Skeletal muscle tissue (tissue), 4 donors: ENCODE measurements around the gene FOXP1. TPM values are rescaled to one million over a fixed set of nuclear protein-coding genes. Genes with fewer than 3 reads are reported as not detected.
"Not testable (repeated sequence)": the region's sequence is repeated elsewhere in the genome, so short reads cannot be mapped to it uniquely, and the experiment has no call there.

Experiments
- H3K27ac ChIP-seq: one replicate; pipeline ENCODE4 v1.7.0; 2013; ENCODE audit warnings: mild to moderate bottlenecking, low read depth, low read length, inconsistent platforms
- H3K27me3 ChIP-seq, 3 donors: one replicate each; pipeline ENCODE4 v1.7.0; 2013; ENCODE audit warnings: low read length in 3 of 3; ENCODE audit not compliant: control insufficient read depth in 3 of 3, insufficient read depth in 3 of 3
- H3K36me3 ChIP-seq, 3 donors: one replicate each; pipeline ENCODE4 v1.7.0; 2013; ENCODE audit warnings: low read length in 3 of 3; ENCODE audit not compliant: control insufficient read depth in 3 of 3, insufficient read depth in 3 of 3
- H3K4me1 ChIP-seq, 3 donors: one replicate each; pipeline ENCODE4 v1.7.0; 2013; ENCODE audit warnings: low read length in 3 of 3, mild to moderate bottlenecking in 3 of 3; ENCODE audit not compliant: control insufficient read depth in 3 of 3, insufficient read depth in 3 of 3
- H3K4me3 ChIP-seq, 3 donors: one replicate each; pipeline ENCODE4 v1.7.0; 2013; ENCODE audit warnings: low read length in 3 of 3
- H3K9ac ChIP-seq, 3 donors: one replicate each; pipeline ENCODE4 v1.7.0; 2013; ENCODE audit warnings: low read length in 3 of 3, mild to moderate bottlenecking in 3 of 3, moderate library complexity in 2 of 3, low read depth in 1 of 3
- H3K9me3 ChIP-seq, 3 donors: one replicate each; pipeline ENCODE4 v1.7.0; 2013; ENCODE audit warnings: low read length in 3 of 3; ENCODE audit not compliant: control insufficient read depth in 3 of 3
- total RNA-seq: library from RNA; depleted of rRNA; stranded (reverse); fragments of >200 nt; gene quantifications from one replicate; pipeline ENCODE4 v1.2.3, GENCODE V29; 2014
- donor health status: Osteomylitis.

The FOXP1 gene
- total RNA-seq, 1 donor from 2014 or later = 36.0 TPM

GRCh38 chr3:71441925-71442651, 141.4 kb downstream of the FOXP1 start:
- H3K9me3 ChIP-seq = no peaks in the 10 kb centered on the region
- no peaks in the 10 kb centered on the region for H3K27me3 ChIP-seq
- H3K27ac ChIP-seq = no peak overlapping the region
- no peaks in the 10 kb centered on the region for H3K36me3 ChIP-seq
- peaks cover 6 to 21% (median 8%) of the 10 kb centered on the region in 3 donors for H3K4me1 ChIP-seq
- H3K4me3 ChIP-seq = no peak overlapping the region
- peak overlapping the region in 1 of 3 donors; percentile 6 for H3K9ac ChIP-seq

- Histone ChIP-seq H3K4me1 (peaks cover 0 to 16% (median 2%) of the 10 kb centered on the region in 3 donors), H3K27me3 (no peaks in the 10 kb centered on the region), H3K36me3 (no peaks in the 10 kb centered on the region), H3K4me3 (no peak overlapping the region), H3K9me3 (no peaks in the 10 kb centered on the region), H3K9ac (no peak overlapping the region), H3K27ac (no peak overlapping the region)
Measured at GRCh38 chr3:71441217-71441924, 142.2 kb downstream of the FOXP1 start.

- H3K4me3 ChIP-seq = no peak overlapping the region
- no peak overlapping the region for H3K27ac ChIP-seq
- H3K9ac ChIP-seq = no peak overlapping the region
- H3K9me3 ChIP-seq = no peaks in the 10 kb centered on the region
- H3K36me3 ChIP-seq = no peaks in the 10 kb centered on the region
- peaks cover 0 to 12% (median 0%) of the 10 kb centered on the region in 3 donors for H3K4me1 ChIP-seq
- H3K27me3 ChIP-seq = no peaks in the 10 kb centered on the region
Measured at GRCh38 chr3:71438904-71439303, 144.6 kb downstream of the FOXP1 start.

- Histone ChIP-seq H3K9ac (no peak overlapping the region), H3K9me3 (no peaks in the 10 kb centered on the region), H3K4me3 (no peak overlapping the region), H3K4me1 (peaks cover under 1 to 12% (median 3%) of the 10 kb centered on the region in 3 donors), H3K27me3 (no peaks in the 10 kb centered on the region), H3K27ac (no peak overlapping the region), H3K36me3 (no peaks in the 10 kb centered on the region)
Measured at GRCh38 chr3:71438071-71438685, 145.3 kb downstream of the FOXP1 start.

GRCh38 chr3:71436337-71436736, 147.2 kb downstream of the FOXP1 start:
- Histone ChIP-seq H3K27ac (no peak overlapping the region), H3K4me1 (peaks cover 2 to 14% (median 5%) of the 10 kb centered on the region in 3 donors), H3K9me3 (no peaks in the 10 kb centered on the region)

GRCh38 chr3:71435836-71436235, 147.7 kb downstream of the FOXP1 start:
- H3K27ac ChIP-seq = not testable (repeated sequence)
- H3K4me1 ChIP-seq = peaks cover 2 to 14% (median 5%) of the 10 kb centered on the region in 3 donors

More at GRCh38 chr3:71436337-71436736, 147.2 kb downstream of the FOXP1 start:
- no peaks in the 10 kb centered on the region for H3K27me3 ChIP-seq
- H3K4me3 ChIP-seq = no peak overlapping the region
- no peaks in the 10 kb centered on the region for H3K36me3 ChIP-seq
- H3K9ac ChIP-seq = no peak overlapping the region

GRCh38 chr3:71433631-71434030, 149.9 kb downstream of the FOXP1 start:
- Histone ChIP-seq H3K9ac (no peak overlapping the region), H3K4me1 (peaks cover 2 to 20% (median 9%) of the 10 kb centered on the region in 3 donors), H3K27me3 (no peaks in the 10 kb centered on the region), H3K4me3 (no peak overlapping the region), H3K36me3 (no peaks in the 10 kb centered on the region), H3K9me3 (no peaks in the 10 kb centered on the region), H3K27ac (no peak overlapping the region)

More at GRCh38 chr3:71435836-71436235, 147.7 kb downstream of the FOXP1 start:
- not testable (repeated sequence) for H3K9me3 ChIP-seq, H3K27me3 ChIP-seq, H3K4me3 ChIP-seq, H3K9ac ChIP-seq, H3K36me3 ChIP-seq

GRCh38 chr3:71432044-71432975, 151.2 kb downstream of the FOXP1 start:
- H3K9ac ChIP-seq = no peak overlapping the region
- H3K4me1 ChIP-seq = peaks cover 2 to 22% (median 9%) of the 10 kb centered on the region in 3 donors
- H3K27me3 ChIP-seq = no peaks in the 10 kb centered on the region
- no peak overlapping the region for H3K4me3 ChIP-seq
- H3K27ac ChIP-seq = no peak overlapping the region
- H3K9me3 ChIP-seq = no peaks in the 10 kb centered on the region
- H3K36me3 ChIP-seq = no peaks in the 10 kb centered on the region

GRCh38 chr3:71430941-71431552, 152.5 kb downstream of the FOXP1 start:
- Histone ChIP-seq H3K36me3 (no peaks in the 10 kb centered on the region), H3K4me3 (no peak overlapping the region), H3K4me1 (peaks cover 2 to 22% (median 9%) of the 10 kb centered on the region in 3 donors), H3K9ac (no peak overlapping the region), H3K27ac (no peak overlapping the region), H3K27me3 (no peaks in the 10 kb centered on the region), H3K9me3 (no peaks in the 10 kb centered on the region)
